Hair follicle dermal papilla cell (primary cell): ENCODE data around the gene CTXND2. TPM values are rescaled to one million over a fixed set of nuclear protein-coding genes. Genes with fewer than 3 reads are reported as not detected.

Source experiments
- total RNA-seq: library from RNA; depleted of rRNA; stranded (reverse); fragments of >200 nt; gene quantifications from 2 replicates; pipeline ENCODE4 v1.2.3, GENCODE V29; 2012

CTXND2 gene
- not detected in 2 replicates for total RNA-seq

DNA sequence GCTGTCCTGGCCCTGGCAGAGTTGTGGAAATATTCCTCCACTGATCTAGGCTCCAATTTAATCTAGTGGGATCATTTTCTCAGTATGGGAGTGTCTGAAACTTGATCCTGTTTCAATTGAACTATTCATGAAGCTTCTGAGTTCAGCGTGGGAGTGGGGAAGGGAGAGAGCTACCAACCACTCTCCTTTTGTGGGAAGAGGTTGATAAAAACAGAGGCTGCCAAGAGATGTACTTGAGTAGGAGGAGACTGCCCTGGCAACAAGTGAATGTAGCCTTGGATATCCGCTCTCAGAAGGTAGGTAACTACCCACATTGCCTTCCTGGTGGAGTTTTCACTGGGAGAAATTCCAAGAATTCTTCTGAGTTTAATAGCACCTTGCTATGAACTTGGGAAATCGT lies at the start of gene CTXND2:
TSS of gene CTXND2 (plus strand) at position 119 of the 400 bp plus-strand sequence. CDS start 25,179 bp downstream, outside the sequence.

DNA sequence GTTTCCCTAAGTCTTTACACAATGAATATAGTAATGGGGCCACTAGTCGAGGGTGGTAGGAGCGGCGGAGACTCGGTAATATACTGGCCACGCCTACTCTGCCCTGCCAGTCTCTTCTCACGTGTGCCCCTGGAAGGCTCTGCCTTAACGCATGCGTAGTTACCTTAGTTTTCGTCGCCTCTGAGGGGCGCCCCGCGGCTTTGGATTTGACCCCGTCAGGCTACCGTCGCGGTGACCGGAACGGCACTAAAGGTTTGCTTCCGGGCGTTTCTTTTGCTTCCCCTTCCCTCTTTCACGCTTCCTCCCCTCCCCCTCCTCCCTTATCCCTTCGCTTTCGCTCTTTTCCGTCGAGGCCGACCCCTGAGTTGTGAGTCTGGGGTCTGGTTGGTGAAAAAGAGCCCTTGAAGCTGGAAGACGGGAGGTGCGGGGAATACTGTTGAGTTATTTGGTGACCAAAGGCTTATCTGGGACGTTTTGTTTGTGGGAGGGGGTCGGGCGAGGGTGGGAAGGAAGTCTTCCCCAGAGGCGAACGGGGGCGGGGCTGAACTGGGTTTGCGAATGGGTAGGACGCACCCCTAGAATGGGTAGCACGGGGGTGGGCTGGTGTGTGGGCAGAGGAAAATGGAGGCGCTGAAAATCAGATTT lies 39.3 kb downstream of the CTXND2 start, which contains the start of gene SETDB1:
TSS of gene SETDB1 (plus strand) at position 267 of the 645 bp plus-strand sequence. CDS start 1,352 bp downstream, outside the sequence.

Other genes with a start within 250 kb of the CTXND2 start
- gene GOLPH3L, start 190.0 kb upstream of the CTXND2 start, total RNA-seq: 13.0 and 14.7 TPM in 2 replicates
- gene HORMAD1, start 166.2 kb upstream of the CTXND2 start, total RNA-seq: 0.16 TPM in 1 of 2 replicates, not detected in the other
- gene CTSS, start 121.4 kb upstream of the CTXND2 start, total RNA-seq: 4.7 and 9.4 TPM in 2 replicates
- 383 and 515 TPM in 2 replicates for gene CTSK, start 78.9 kb upstream of the CTXND2 start, total RNA-seq
- 50.8 and 68.0 TPM in 2 replicates for gene ARNT, start 10.5 kb upstream of the CTXND2 start, total RNA-seq
- 40.8 and 49.3 TPM in 2 replicates for gene SETDB1, start 39.2 kb downstream of the CTXND2 start, total RNA-seq
- 131 and 147 TPM in 2 replicates for gene CERS2, start 87.7 kb downstream of the CTXND2 start, total RNA-seq
- gene ANXA9, start 95.2 kb downstream of the CTXND2 start, total RNA-seq: 0.16 TPM in 1 of 2 replicates, not detected in the other
- gene MINDY1, start 119.8 kb downstream of the CTXND2 start, total RNA-seq: 20.4 and 21.1 TPM in 2 replicates
- 9.1 and 10.4 TPM in 2 replicates for gene PRUNE1, start 121.3 kb downstream of the CTXND2 start, total RNA-seq
- gene BNIPL, start 149.4 kb downstream of the CTXND2 start, total RNA-seq: under 0.01 and 0.12 TPM in 2 replicates
- gene C1orf56, start 160.6 kb downstream of the CTXND2 start, total RNA-seq: 3.6 and 5.0 TPM in 2 replicates
- 62.1 and 64.6 TPM in 2 replicates for gene CDC42SE1, start 172.5 kb downstream of the CTXND2 start, total RNA-seq
- 2.3 and 2.8 TPM in 2 replicates for gene MLLT11, start 173.3 kb downstream of the CTXND2 start, total RNA-seq
- 18.8 and 19.3 TPM in 2 replicates for gene GABPB2, start 183.6 kb downstream of the CTXND2 start, total RNA-seq